COLO668 (cell line): Measurements from ENCODE around the gene POLR2A.

Experiments
- DNase-seq: peaks from one replicate; lab custom pipeline; 2025; ENCODE audit not compliant: unreplicated experiment; lab: John Stamatoyannopoulos, UW

POLR2A gene

GRCh38 chr17:7502171-7502847 lies 18.1 kb downstream of the POLR2A start:
- no peak for DNase-seq

- peak; percentile 1 for DNase-seq
Measured at GRCh38 chr17:7502987-7503386, 18.8 kb downstream of the POLR2A start.

GRCh38 chr17:7503521-7503920 lies 19.4 kb downstream of the POLR2A start:
- no peak for DNase-seq

- no peak for DNase-seq
Measured at GRCh38 chr17:7508145-7508544, 24.0 kb downstream of the POLR2A start.

GRCh38 chr17:7508846-7509245 lies 24.7 kb downstream of the POLR2A start:
- no peak for DNase-seq

GRCh38 chr17:7509937-7510336 lies 25.8 kb downstream of the POLR2A start:
- no peak for DNase-seq

- no peak for DNase-seq
Measured at GRCh38 chr17:7511108-7511507, 26.9 kb downstream of the POLR2A start.

GRCh38 chr17:7512105-7512504 lies 27.9 kb downstream of the POLR2A start:
- DNase-seq: no peak

GRCh38 chr17:7512824-7513540 lies 28.8 kb downstream of the POLR2A start:
- DNase-seq: no peak

- DNase-seq: no peak
Measured at GRCh38 chr17:7513850-7514419, 29.8 kb downstream of the POLR2A start.

GRCh38 chr17:7515911-7516610 lies 31.9 kb downstream of the POLR2A start:
- no peak for DNase-seq

- DNase-seq: peak; percentile 2
Measured at GRCh38 chr17:7523033-7523432, 38.9 kb downstream of the POLR2A start.

- no peak for DNase-seq
Measured at GRCh38 chr17:7528842-7529241, 44.7 kb downstream of the POLR2A start.

- DNase-seq: no peak
Measured at GRCh38 chr17:7530023-7530900, 46.1 kb downstream of the POLR2A start.

- DNase-seq: no peak
Measured at GRCh38 chr17:7538050-7538449, 53.9 kb downstream of the POLR2A start.

- DNase-seq: no peak
Measured at GRCh38 chr17:7538891-7539545, 54.9 kb downstream of the POLR2A start.

- no peak for DNase-seq
Measured at GRCh38 chr17:7541074-7541621, 57.0 kb downstream of the POLR2A start.

- DNase-seq: no peak
Measured at GRCh38 chr17:7544911-7545310, 60.7 kb downstream of the POLR2A start.

GRCh38 chr17:7548585-7549400 lies 64.6 kb downstream of the POLR2A start, which contains the start of gene TNFSF12:
TNFSF12 (plus strand) TSS chr17:7549058; CDS start chr17:7549154, 96 bp downstream.
- no peak for DNase-seq
